Suprapubic skin (tissue), 4 donors: ENCODE data around the gene NRXN3. TPM values are rescaled to one million over a fixed set of nuclear protein-coding genes. Genes with fewer than 3 reads are reported as not detected.

Experiments
- DNase-seq, 2 donors: peaks; one replicate each; pipeline ENCODE4 v3.0.0-alpha.2; 2019; ENCODE audit warnings: low spot score in 2 of 2
- H3K27ac ChIP-seq: fragments of 200-600 bp; sonication (generic); one replicate; pipeline ENCODE4 v1.5.1; 2019
- H3K27me3 ChIP-seq: fragments of 200-600 bp; sonication (generic); one replicate; pipeline ENCODE4 v1.5.1; 2019
- H3K36me3 ChIP-seq: fragments of 200-600 bp; sonication (generic); one replicate; pipeline ENCODE4 v1.5.1; 2019
- H3K4me1 ChIP-seq: fragments of 200-600 bp; sonication (generic); one replicate; pipeline ENCODE4 v1.5.1; 2019
- H3K4me3 ChIP-seq: fragments of 200-600 bp; sonication (generic); one replicate; pipeline ENCODE4 v1.5.1; 2019; ENCODE audit warnings: mild to moderate bottlenecking
- H3K9me3 ChIP-seq: fragments of 200-600 bp; sonication (generic); one replicate; pipeline ENCODE4 v1.5.1; 2019
- EP300 ChIP-seq: sonication (generic); formaldehyde crosslinking; IDR thresholded peaks from one replicate; pipeline ENCODE4 v1.6.1; 2017; ENCODE audit warnings: antibody characterized with exemption
- POLR2A ChIP-seq, 2 donors: fragments of 450-650 bp; IDR thresholded peaks; one replicate each; pipeline ENCODE4 v1.6.1; 2017; ENCODE audit warnings: antibody characterized with exemption in 2 of 2, mild to moderate bottlenecking in 2 of 2, moderate library complexity in 2 of 2
- POLR2AphosphoS5 ChIP-seq, 3 donors: sonication (generic); formaldehyde crosslinking; IDR thresholded peaks; one replicate each; pipeline ENCODE4 v1.6.1; 2017; ENCODE audit warnings: antibody characterized with exemption in 3 of 3
- WGBS: methylation state at CpG from one replicate; pipeline ENCODE4 v1.1.5; 2018; 5-methylcytosine and 5-hydroxymethylcytosine counted together
- total RNA-seq, 4 donors: library from RNA; depleted of rRNA; stranded (reverse); fragments of >200 nt; gene quantifications; one replicate each; pipeline ENCODE4 v1.1.0, GENCODE V29; 2016
- TF ChIP-seq, protein P1 (sequence below), 2 donors: fragments of 200-600 bp in 1 of 2; fragments of 450-650 bp in 1 of 2; sonication (generic) in 1 of 2; IDR thresholded peaks; one replicate each; pipeline ENCODE4 v1.5.1; 2016 to 2019; ENCODE audit warnings: antibody characterized with exemption in 2 of 2, mild to moderate bottlenecking in 1 of 2, moderate library complexity in 1 of 2

NRXN3 gene
- total RNA-seq, 4 donors from 2014 or later: 0.79 to 4.3 (median 3.3) TPM

- DNase-seq: no peak
- no peaks in the 10 kb centered on the region for H3K9me3 ChIP-seq
- no peaks in the 10 kb centered on the region for H3K27me3 ChIP-seq
- H3K27ac ChIP-seq: no peak overlapping the region
- no peak for TF ChIP-seq EP300
- TF ChIP-seq POLR2AphosphoS5 (IDR thresholded peaks at IDR 0.05): no peak
- TF ChIP-seq, protein P1, sequence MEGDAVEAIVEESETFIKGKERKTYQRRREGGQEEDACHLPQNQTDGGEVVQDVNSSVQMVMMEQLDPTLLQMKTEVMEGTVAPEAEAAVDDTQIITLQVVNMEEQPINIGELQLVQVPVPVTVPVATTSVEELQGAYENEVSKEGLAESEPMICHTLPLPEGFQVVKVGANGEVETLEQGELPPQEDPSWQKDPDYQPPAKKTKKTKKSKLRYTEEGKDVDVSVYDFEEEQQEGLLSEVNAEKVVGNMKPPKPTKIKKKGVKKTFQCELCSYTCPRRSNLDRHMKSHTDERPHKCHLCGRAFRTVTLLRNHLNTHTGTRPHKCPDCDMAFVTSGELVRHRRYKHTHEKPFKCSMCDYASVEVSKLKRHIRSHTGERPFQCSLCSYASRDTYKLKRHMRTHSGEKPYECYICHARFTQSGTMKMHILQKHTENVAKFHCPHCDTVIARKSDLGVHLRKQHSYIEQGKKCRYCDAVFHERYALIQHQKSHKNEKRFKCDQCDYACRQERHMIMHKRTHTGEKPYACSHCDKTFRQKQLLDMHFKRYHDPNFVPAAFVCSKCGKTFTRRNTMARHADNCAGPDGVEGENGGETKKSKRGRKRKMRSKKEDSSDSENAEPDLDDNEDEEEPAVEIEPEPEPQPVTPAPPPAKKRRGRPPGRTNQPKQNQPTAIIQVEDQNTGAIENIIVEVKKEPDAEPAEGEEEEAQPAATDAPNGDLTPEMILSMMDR (IDR thresholded peaks at IDR 0.05): no peak
- TF ChIP-seq POLR2A (IDR thresholded peaks at IDR 0.05): no peak
- no peaks in the 10 kb centered on the region for H3K36me3 ChIP-seq
- WGBS: 55% methylated on average over 3 of the region's 3 CpGs
- no peak overlapping the region for H3K4me3 ChIP-seq
- H3K4me1 ChIP-seq: no peaks in the 10 kb centered on the region
Measured at GRCh38 chr14:79352076-79352630, 1182.0 kb downstream of the NRXN3 start.

- no peaks in the 10 kb centered on the region for H3K9me3 ChIP-seq
- no peak for TF ChIP-seq POLR2A (IDR thresholded peaks at IDR 0.05)
- TF ChIP-seq EP300: no peak
- TF ChIP-seq, protein P1 (IDR thresholded peaks at IDR 0.05): no peak
- DNase-seq: no peak
- no peak overlapping the region for H3K27ac ChIP-seq
- H3K27me3 ChIP-seq: no peaks in the 10 kb centered on the region
- WGBS: 98% methylated on average over 1 of the region's 1 CpG
- no peaks in the 10 kb centered on the region for H3K4me1 ChIP-seq
- H3K36me3 ChIP-seq: no peaks in the 10 kb centered on the region
- no peak overlapping the region for H3K4me3 ChIP-seq
Measured at GRCh38 chr14:79354336-79354735, 1184.2 kb downstream of the NRXN3 start.

DNA sequence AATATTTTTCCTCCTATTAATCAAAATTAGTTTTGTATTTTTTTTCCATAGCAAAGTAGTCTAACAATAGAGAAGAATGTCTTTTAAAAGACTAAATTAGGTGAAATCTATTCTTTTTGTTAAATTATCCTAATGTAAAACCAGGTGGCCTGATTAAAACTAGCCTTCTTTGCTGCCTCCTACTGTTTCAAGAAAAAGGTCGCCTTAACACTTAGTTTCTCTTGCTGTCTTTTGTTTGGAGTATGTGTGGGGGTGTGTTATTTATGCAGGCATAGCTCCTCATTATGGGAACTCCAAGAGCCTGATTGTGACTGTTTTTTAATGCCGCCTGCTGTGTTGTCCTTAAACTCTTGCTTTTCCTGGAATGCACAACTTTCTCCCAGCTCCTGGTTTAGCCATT, 1185.9 kb downstream of the NRXN3 start:
- Histone ChIP-seq H3K4me1 (no peaks in the 10 kb centered on the region), H3K36me3 (no peaks in the 10 kb centered on the region), H3K9me3 (no peaks in the 10 kb centered on the region), H3K27me3 (no peaks in the 10 kb centered on the region), H3K4me3 (no peak overlapping the region), H3K27ac (no peak overlapping the region)
- 89% methylated on average over 2 of the region's 2 CpGs for WGBS
- DNase-seq: no peak
- TF ChIP-seq EP300: no peak
- TF ChIP-seq POLR2A (IDR thresholded peaks at IDR 0.05): no peak
- TF ChIP-seq, protein P1 (IDR thresholded peaks at IDR 0.05): no peak
- no peak for TF ChIP-seq POLR2AphosphoS5 (IDR thresholded peaks at IDR 0.05)

- 81% methylated on average over 2 of the region's 2 CpGs for WGBS
- TF ChIP-seq POLR2AphosphoS5 (IDR thresholded peaks at IDR 0.05) (no peak), POLR2A (IDR thresholded peaks at IDR 0.05) (no peak)
- TF ChIP-seq, protein P1 (IDR thresholded peaks at IDR 0.05): no peak
- Histone ChIP-seq H3K36me3 (no peaks in the 10 kb centered on the region), H3K9me3 (no peaks in the 10 kb centered on the region), H3K27ac (no peak overlapping the region), H3K4me3 (no peak overlapping the region), H3K27me3 (no peaks in the 10 kb centered on the region), H3K4me1 (no peaks in the 10 kb centered on the region)
- DNase-seq: no peak
Measured at GRCh38 chr14:79357307-79357706, 1187.1 kb downstream of the NRXN3 start.

- no peaks in the 10 kb centered on the region for H3K4me1 ChIP-seq
- 91% methylated on average over 3 of the region's 3 CpGs for WGBS
- H3K36me3 ChIP-seq: no peaks in the 10 kb centered on the region
- no peak overlapping the region for H3K27ac ChIP-seq
- TF ChIP-seq, protein P1 (IDR thresholded peaks at IDR 0.05): no peak
- TF ChIP-seq POLR2A (IDR thresholded peaks at IDR 0.05): no peak
- TF ChIP-seq POLR2AphosphoS5 (IDR thresholded peaks at IDR 0.05): no peak
- no peak for TF ChIP-seq EP300
- H3K27me3 ChIP-seq: no peaks in the 10 kb centered on the region
- H3K4me3 ChIP-seq: no peak overlapping the region
- DNase-seq: no peak
- H3K9me3 ChIP-seq: no peaks in the 10 kb centered on the region
Measured at GRCh38 chr14:79363291-79363690, 1193.1 kb downstream of the NRXN3 start.
